SJCRH30 (cell line): ENCODE data around the gene TPRKB. TPM values are rescaled to one million over a fixed set of nuclear protein-coding genes. Genes with fewer than 3 reads are reported as not detected.
"Not testable (repeated sequence)": the region's sequence is repeated elsewhere in the genome, so short reads cannot be mapped to it uniquely, and the experiment has no call there.

Source experiments
- DNase-seq, 2 experiments: peaks; one replicate each; pipeline ENCODE4 v3.0.0-alpha.2; 2015 to 2020
- H3K27ac ChIP-seq: fragments of 250-450 bp; sonication (Bioruptor Pico); 2 replicates; pipeline ENCODE4 v1.5.1; 2020; ENCODE audit warnings: mild to moderate bottlenecking, moderate library complexity
- H3K27me3 ChIP-seq: fragments of 250-450 bp; sonication (Bioruptor Pico); 2 replicates; pipeline ENCODE4 v1.5.1; 2020; ENCODE audit warnings: mild to moderate bottlenecking, moderate library complexity
- H3K36me3 ChIP-seq: fragments of 250-450 bp; sonication (Bioruptor Pico); 2 replicates; pipeline ENCODE4 v1.5.1; 2020; ENCODE audit warnings: mild to moderate bottlenecking, moderate library complexity
- H3K4me1 ChIP-seq: fragments of 250-450 bp; sonication (Bioruptor Pico); 2 replicates; pipeline ENCODE4 v1.5.1; 2020; ENCODE audit warnings: mild to moderate bottlenecking, moderate library complexity
- H3K4me3 ChIP-seq: fragments of 250-450 bp; sonication (Bioruptor Pico); 2 replicates; pipeline ENCODE4 v1.5.1; 2020; ENCODE audit warnings: mild to moderate bottlenecking, moderate library complexity
- H3K9me3 ChIP-seq: fragments of 250-450 bp; sonication (Bioruptor Pico); replicated peaks from 2 replicates; pipeline ENCODE4 v1.5.1; 2020; ENCODE audit warnings: mild to moderate bottlenecking, moderate library complexity
- total RNA-seq: library from RNA; depleted of rRNA; stranded (reverse); fragments of >200 nt; shearing (Covaris generic); gene quantifications from 2 replicates; pipeline ENCODE4 v1.2.3, GENCODE V29; 2014; rRNA removed

Gene TPRKB
- 136 and 161 TPM in 2 replicates for total RNA-seq

- Histone ChIP-seq H3K27ac (peak within 1 kb of the TSS; percentile 39), H3K4me1 (0 out of 2 replicates have a peak, but pooled peaks cover 7% of the 10 kb centered on the region), H3K4me3 (peak within 1 kb of the TSS; percentile 73), H3K27me3 (no peaks in the 10 kb centered on the region), H3K36me3 (peaks cover 10% of the 10 kb centered on the region), H3K9me3 (no peaks in the 10 kb centered on the region)
- DNase-seq = peak; percentile 99
Measured at GRCh38 chr2:73736855-73737779, at the start of gene TPRKB. TPRKB (minus strand) TSS chr2:73737345; CDS start chr2:73734569, 2,776 bp downstream.

GRCh38 chr2:73783883-73784282, 46.7 kb upstream of the TPRKB start, which contains the start of gene C2orf78:
C2orf78 (plus strand) TSS chr2:73784183; CDS start chr2:73784310, 127 bp downstream.
- not testable (repeated sequence) for H3K36me3 ChIP-seq, H3K27me3 ChIP-seq, H3K4me1 ChIP-seq, H3K9me3 ChIP-seq, DNase-seq
- H3K4me3 ChIP-seq = peak within 1 kb of the TSS; percentile 47
- H3K27ac ChIP-seq = peak within 1 kb of the TSS; percentile 9; the same call in 1 of the 2 replicates

DNA sequence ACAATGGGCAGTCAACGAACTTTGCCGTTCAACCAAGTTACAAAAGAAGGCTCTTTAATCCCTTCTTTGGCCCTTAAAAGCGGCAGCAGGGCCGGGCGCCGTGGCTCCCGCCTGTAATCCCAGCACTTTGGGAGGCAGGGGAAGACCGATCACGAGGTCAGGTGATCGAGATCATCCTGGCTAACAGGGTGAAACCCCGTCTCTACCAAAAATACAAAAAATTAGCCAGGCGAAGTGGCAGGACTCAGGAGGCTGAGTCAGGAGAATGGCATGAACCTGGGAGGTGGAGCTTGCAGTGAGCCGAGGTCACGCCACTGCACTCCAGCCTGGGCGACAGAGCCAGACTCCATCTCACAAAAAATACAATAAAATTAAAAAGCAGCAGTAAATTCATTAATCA, 46.3 kb upstream of the TPRKB start:
- peak overlapping the region; percentile 9; the same call in 1 of the 2 replicates for H3K27ac ChIP-seq
- not testable (repeated sequence) for H3K27me3 ChIP-seq, H3K9me3 ChIP-seq, H3K4me1 ChIP-seq, H3K36me3 ChIP-seq
- peak overlapping the region; percentile 47 for H3K4me3 ChIP-seq
- peak; percentile 18 to 29 for DNase-seq

GRCh38 chr2:73780237-73780582, 43.1 kb upstream of the TPRKB start:
- H3K36me3 ChIP-seq = peaks cover 12% of the 10 kb centered on the region
- DNase-seq = no peak
- H3K27me3 ChIP-seq = no peaks in the 10 kb centered on the region
- no peaks in the 10 kb centered on the region for H3K4me1 ChIP-seq
- no peak overlapping the region for H3K27ac ChIP-seq
- H3K4me3 ChIP-seq = peak overlapping the region; percentile 79
- no peaks in the 10 kb centered on the region for H3K9me3 ChIP-seq

- peaks cover 17% of the 10 kb centered on the region for H3K36me3 ChIP-seq
- H3K27me3 ChIP-seq = no peaks in the 10 kb centered on the region
- H3K4me1 ChIP-seq = no peaks in the 10 kb centered on the region
- H3K4me3 ChIP-seq = peak within 1 kb of the TSS; percentile 79
- no peaks in the 10 kb centered on the region for H3K9me3 ChIP-seq
- peak; percentile 96 to 99 for DNase-seq
- peak within 1 kb of the TSS; percentile 50 for H3K27ac ChIP-seq
Measured at GRCh38 chr2:73779467-73780236, 42.5 kb upstream of the TPRKB start, which contains the start of gene DUSP11. DUSP11 (minus strand) TSS chr2:73780103; CDS start chr2:73779974, 129 bp downstream.

DNA sequence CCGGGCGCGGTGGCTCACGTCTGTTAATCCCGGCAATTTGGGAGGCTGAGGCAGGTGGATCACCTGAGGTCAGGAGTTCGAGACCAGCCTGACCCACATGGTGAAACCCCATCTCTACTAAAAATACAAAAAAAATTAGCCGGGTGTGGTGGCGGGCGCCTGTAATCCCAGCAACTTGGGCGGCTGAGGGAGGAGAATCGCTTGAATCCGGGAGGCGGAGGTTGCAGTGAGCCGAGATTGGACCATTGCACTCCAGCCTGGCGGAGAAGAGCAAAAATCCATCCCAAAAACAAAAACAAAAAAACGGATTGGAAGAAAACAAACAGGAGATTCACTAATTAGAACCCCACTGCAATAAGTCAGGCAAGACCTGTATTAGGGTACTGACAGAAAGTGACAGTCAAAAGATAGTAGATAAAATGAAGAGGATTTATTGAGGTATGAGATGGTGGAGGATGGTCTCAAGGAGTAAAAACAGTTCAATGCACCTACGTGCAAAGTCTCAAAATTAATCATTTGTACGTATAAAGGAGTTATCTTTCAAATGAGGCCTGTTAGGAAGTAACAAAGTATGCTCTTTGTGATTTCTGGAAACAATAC, 41.8 kb upstream of the TPRKB start:
- not testable (repeated sequence) for DNase-seq, H3K27me3 ChIP-seq, H3K4me1 ChIP-seq, H3K27ac ChIP-seq, H3K9me3 ChIP-seq
- H3K4me3 ChIP-seq = peak overlapping the region; percentile 79
- peaks cover 22% of the 10 kb centered on the region for H3K36me3 ChIP-seq

DNA sequence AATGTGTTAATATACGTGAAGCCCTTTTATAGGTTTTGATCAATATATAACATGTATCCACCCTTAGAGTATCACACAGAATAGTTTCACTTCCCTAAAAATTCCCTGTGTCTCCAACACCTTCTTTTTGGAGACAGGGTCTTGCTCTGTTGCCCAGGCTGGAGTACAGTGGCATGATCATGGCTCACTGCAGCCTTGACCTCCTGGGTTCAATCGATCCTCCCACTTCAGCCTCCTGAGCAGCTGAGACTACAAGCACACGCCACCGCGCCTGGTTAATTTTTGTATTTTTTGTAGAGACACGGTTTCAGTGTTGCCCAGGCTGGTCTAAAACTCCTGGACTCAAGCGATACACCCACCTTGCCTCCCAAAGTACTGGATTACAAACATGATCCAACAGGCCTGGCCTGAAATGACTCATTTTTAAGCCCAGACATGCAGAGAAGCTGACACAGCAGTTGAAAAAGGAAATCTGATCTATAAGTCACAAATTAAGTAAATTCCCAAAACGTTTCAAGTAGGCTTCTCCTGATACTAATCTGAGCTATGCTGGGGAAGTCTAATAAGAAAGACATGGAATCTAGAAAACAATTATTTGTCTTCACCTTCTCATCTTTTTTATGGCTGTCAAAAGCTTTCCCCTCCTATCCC, 39.8 kb upstream of the TPRKB start:
- H3K27ac ChIP-seq = no peak overlapping the region
- H3K27me3 ChIP-seq = no peaks in the 10 kb centered on the region
- H3K4me1 ChIP-seq = no peaks in the 10 kb centered on the region
- no peak overlapping the region for H3K4me3 ChIP-seq
- H3K9me3 ChIP-seq = no peaks in the 10 kb centered on the region
- no peak for DNase-seq
- peaks cover 36% of the 10 kb centered on the region for H3K36me3 ChIP-seq

GRCh38 chr2:73776381-73776780, 39.2 kb upstream of the TPRKB start:
- DNase-seq = no peak
- Histone ChIP-seq H3K4me1 (no peaks in the 10 kb centered on the region), H3K4me3 (no peak overlapping the region), H3K36me3 (peaks cover 36% of the 10 kb centered on the region), H3K27ac (no peak overlapping the region), H3K27me3 (no peaks in the 10 kb centered on the region), H3K9me3 (no peaks in the 10 kb centered on the region)

- Histone ChIP-seq H3K4me1 (no peaks in the 10 kb centered on the region), H3K27ac (no peak overlapping the region), H3K4me3 (no peak overlapping the region), H3K36me3 (peaks cover 56% of the 10 kb centered on the region), H3K27me3 (no peaks in the 10 kb centered on the region), H3K9me3 (no peaks in the 10 kb centered on the region)
- no peak for DNase-seq
Measured at GRCh38 chr2:73772819-73773218, 35.7 kb upstream of the TPRKB start.

GRCh38 chr2:73770725-73771124, 33.6 kb upstream of the TPRKB start:
- no peaks in the 10 kb centered on the region for H3K4me1 ChIP-seq
- no peak overlapping the region for H3K4me3 ChIP-seq
- no peak for DNase-seq
- H3K27ac ChIP-seq = no peak overlapping the region
- H3K9me3 ChIP-seq = no peaks in the 10 kb centered on the region
- peaks cover 63% of the 10 kb centered on the region for H3K36me3 ChIP-seq
- no peaks in the 10 kb centered on the region for H3K27me3 ChIP-seq

DNA sequence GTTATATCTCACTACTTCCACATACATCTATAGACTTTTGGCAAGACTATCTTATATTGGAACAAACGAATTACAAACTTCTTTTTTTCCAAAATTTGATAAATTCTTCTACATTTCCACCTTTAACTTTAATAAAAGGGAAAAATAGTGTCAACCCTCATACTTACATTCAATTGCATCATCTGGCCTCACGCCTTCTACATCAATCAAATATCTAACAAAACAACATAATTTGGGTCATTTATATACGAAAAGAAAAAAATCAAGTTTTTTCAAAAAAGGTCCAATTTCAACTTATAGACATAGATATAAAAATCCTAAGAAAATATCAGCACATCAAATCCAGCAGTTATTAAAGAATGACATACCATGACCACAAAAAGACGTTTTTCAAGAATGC, 29.8 kb upstream of the TPRKB start:
- H3K9me3 ChIP-seq = no peaks in the 10 kb centered on the region
- no peak for DNase-seq
- H3K4me3 ChIP-seq = no peak overlapping the region
- H3K27me3 ChIP-seq = no peaks in the 10 kb centered on the region
- no peak overlapping the region for H3K27ac ChIP-seq
- H3K4me1 ChIP-seq = no peaks in the 10 kb centered on the region
- H3K36me3 ChIP-seq = peaks cover 72% of the 10 kb centered on the region

- Histone ChIP-seq H3K27me3 (no peaks in the 10 kb centered on the region), H3K4me1 (no peaks in the 10 kb centered on the region), H3K36me3 (peaks cover 74% of the 10 kb centered on the region), H3K4me3 (no peak overlapping the region), H3K27ac (no peak overlapping the region), H3K9me3 (no peaks in the 10 kb centered on the region)
- DNase-seq = no peak
Measured at GRCh38 chr2:73766349-73766748, 29.2 kb upstream of the TPRKB start.

- DNase-seq = no peak
- peaks cover 80% of the 10 kb centered on the region for H3K36me3 ChIP-seq
Measured at GRCh38 chr2:73764945-73765344, 27.8 kb upstream of the TPRKB start.

GRCh38 chr2:73762571-73762970, 25.4 kb upstream of the TPRKB start:
- peaks cover 76% of the 10 kb centered on the region for H3K36me3 ChIP-seq
- no peak for DNase-seq
- H3K27ac ChIP-seq = no peak overlapping the region
- no peaks in the 10 kb centered on the region for H3K4me1 ChIP-seq
- no peaks in the 10 kb centered on the region for H3K9me3 ChIP-seq
- H3K4me3 ChIP-seq = no peak overlapping the region
- H3K27me3 ChIP-seq = no peaks in the 10 kb centered on the region

More at GRCh38 chr2:73764945-73765344, 27.8 kb upstream of the TPRKB start:
- Histone ChIP-seq H3K4me1 (no peaks in the 10 kb centered on the region), H3K4me3 (no peak overlapping the region), H3K27me3 (no peaks in the 10 kb centered on the region), H3K27ac (no peak overlapping the region), H3K9me3 (no peaks in the 10 kb centered on the region)
